ENCODE measurements around the gene LRMDA. TPM values are rescaled to one million over a fixed set of nuclear protein-coding genes. Genes with fewer than 3 reads are reported as not detected.

LRMDA gene
- total RNA-seq, 4 donors from 2014 or later, result 2.2 to 7.8 (median 4.5) TPM

DNA sequence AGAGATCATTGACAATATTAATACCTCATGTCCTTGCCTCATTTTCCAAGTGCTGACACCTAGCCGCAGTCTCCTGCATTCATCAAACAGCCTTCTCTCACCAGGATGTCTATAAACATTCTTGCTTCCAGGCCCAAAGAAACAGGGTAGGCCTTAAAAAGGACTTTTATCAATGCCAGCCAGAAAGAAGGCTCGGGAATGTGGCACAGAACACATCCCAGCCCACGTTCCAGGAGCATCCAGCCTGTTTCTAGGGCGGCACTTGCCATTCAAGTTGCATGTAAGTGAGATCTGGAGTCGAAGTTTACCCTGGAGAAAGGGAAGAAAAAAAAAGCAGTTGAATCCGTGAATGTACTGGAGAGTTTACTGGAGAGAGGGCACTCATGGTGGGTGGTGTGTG lies 1123.1 kb downstream of the LRMDA start:
- in situ Hi-C loops (cut with MboI; ENCODE audit: low pct_ligation_motif_present in 1 of 4, low pct_unique_long_range_greater_than_20kb in 1 of 4, low sequenced_read_pairs in 3 of 4), result loop anchor here in 2 of 4 donors (25.0 kb wide), 2 partner anchors 433 to 1167 kb away; no protein-coding TSS in a partner anchor
- H3K4me3 ChIP-seq, result no peak overlapping the region
- intact Hi-C loops (cut with DNase I; ENCODE audit: low total_unique reads), result loop anchor here (10.0 kb wide), 1 partner anchor 420 kb away; no protein-coding TSS in a partner anchor
- TF ChIP-seq EP300 (IDR thresholded peaks at IDR 0.05; ENCODE audit: low read depth), result no peak
- no peak for TF ChIP-seq POLR2AphosphoS5 (IDR thresholded peaks at IDR 0.05)
- no peak for TF ChIP-seq POLR2A (IDR thresholded peaks at IDR 0.05)
- TF ChIP-seq CTCF (IDR thresholded peaks at IDR 0.05), result no peak
- DNase-seq, result no peak
- H3K9me3 ChIP-seq, result no peaks in the 10 kb centered on the region
- no peaks in the 10 kb centered on the region for H3K27me3 ChIP-seq
- no peaks in the 10 kb centered on the region for H3K36me3 ChIP-seq
- 73 to 78% methylated on average over 4 to 6 of the region's 6 CpGs for WGBS, 2 donors (ENCODE audit: low coverage in 1 of 2)
- peaks cover 0 to 24% (median 8%) of the 10 kb centered on the region in 4 donors for H3K4me1 ChIP-seq
- peak overlapping the region in 2 of 4 donors; percentile 41 to 71 for H3K27ac ChIP-seq

DNA sequence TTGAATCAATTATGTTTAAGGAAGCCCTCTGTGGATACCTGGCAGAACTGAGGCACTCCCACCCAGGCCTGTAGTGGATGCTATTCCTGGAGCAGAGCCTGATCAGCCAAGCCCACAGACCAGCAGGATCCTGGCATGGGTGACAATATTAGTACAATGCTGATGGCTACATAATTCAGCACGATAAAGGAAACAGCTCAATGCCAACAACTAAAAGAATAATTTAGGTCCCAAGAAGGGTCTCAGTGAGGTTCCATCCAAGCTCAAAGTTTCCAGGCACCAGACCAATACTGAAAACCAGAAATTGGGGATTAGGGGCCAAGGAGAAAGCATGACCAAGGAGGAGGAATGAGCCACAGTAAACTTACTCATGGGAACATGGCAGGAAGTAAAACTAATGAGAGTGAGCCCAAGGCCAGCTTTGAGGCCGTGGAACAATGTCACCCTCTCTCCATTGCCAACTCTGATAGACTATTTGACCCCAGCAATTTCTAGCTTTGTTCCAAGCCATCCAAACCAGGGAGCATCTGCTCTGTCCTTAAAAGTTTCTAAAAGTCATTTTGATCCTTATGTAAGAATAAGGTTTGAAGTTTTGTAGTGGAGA lies 1123.7 kb downstream of the LRMDA start:
- Histone ChIP-seq H3K4me3 (no peak overlapping the region), H3K27ac (peak overlapping the region in 2 of 4 donors; percentile 41 to 71), H3K36me3 (no peaks in the 10 kb centered on the region), H3K4me1 (peaks cover 0 to 25% (median 8%) of the 10 kb centered on the region in 4 donors), H3K27me3 (no peaks in the 10 kb centered on the region), H3K9me3 (no peaks in the 10 kb centered on the region)
- WGBS, 2 donors (ENCODE audit: low coverage in 1 of 2), result 33 to 73% methylated on average over 1 to 2 of the region's 2 CpGs
- no peak for TF ChIP-seq EP300 (IDR thresholded peaks at IDR 0.05; ENCODE audit: low read depth)
- no peak for TF ChIP-seq CTCF (IDR thresholded peaks at IDR 0.05)
- no peak for TF ChIP-seq POLR2AphosphoS5 (IDR thresholded peaks at IDR 0.05)
- TF ChIP-seq POLR2A (IDR thresholded peaks at IDR 0.05), result no peak
- intact Hi-C loops (cut with DNase I; ENCODE audit: low total_unique reads) (loop anchor here (10.0 kb wide), 1 partner anchor 420 kb away; no protein-coding TSS in a partner anchor), in situ Hi-C loops (cut with MboI; ENCODE audit: low pct_ligation_motif_present in 1 of 4, low pct_unique_long_range_greater_than_20kb in 1 of 4, low sequenced_read_pairs in 3 of 4) (loop anchor here in 2 of 4 donors (25.0 kb wide), 2 partner anchors 432 to 1168 kb away; no protein-coding TSS in a partner anchor)
- no peak for DNase-seq

- Histone ChIP-seq H3K4me1 (peaks cover 0 to 18% (median 5%) of the 10 kb centered on the region in 4 donors), H3K27ac (peak overlapping the region in 1 of 4 donors; percentile 76), H3K9me3 (no peaks in the 10 kb centered on the region), H3K4me3 (no peak overlapping the region), H3K27me3 (no peaks in the 10 kb centered on the region), H3K36me3 (no peaks in the 10 kb centered on the region)
- in situ Hi-C loops (cut with MboI; ENCODE audit: low pct_ligation_motif_present in 1 of 4, low pct_unique_long_range_greater_than_20kb in 1 of 4, low sequenced_read_pairs in 3 of 4), result loop anchor here in 2 of 4 donors (25.0 kb wide), 2 partner anchors 430 to 1170 kb away; no protein-coding TSS in a partner anchor
- WGBS, 2 donors (ENCODE audit: low coverage in 1 of 2), result 96% methylated on average over 4 of the region's 4 CpGs; no CpG with 5 or more reads in 1 of the 2 donors
- DNase-seq, result no peak
- intact Hi-C loops (cut with DNase I; ENCODE audit: low total_unique reads), result loop anchor here (10.0 kb wide), 1 partner anchor 417 kb away; no protein-coding TSS in a partner anchor
- TF ChIP-seq POLR2A (IDR thresholded peaks at IDR 0.05) (no peak), CTCF (IDR thresholded peaks at IDR 0.05) (no peak), POLR2AphosphoS5 (IDR thresholded peaks at IDR 0.05) (no peak), EP300 (IDR thresholded peaks at IDR 0.05; ENCODE audit: low read depth) (no peak)
These were observed 1125.9 kb downstream of the LRMDA start for GRCh38 chr10:76557366-76557765.

- Histone ChIP-seq H3K4me1 (peaks cover 0 to 18% (median 5%) of the 10 kb centered on the region in 4 donors), H3K27ac (peak overlapping the region; percentile 2 to 76 (median 22)), H3K27me3 (no peaks in the 10 kb centered on the region), H3K36me3 (no peaks in the 10 kb centered on the region), H3K4me3 (no peak overlapping the region), H3K9me3 (no peaks in the 10 kb centered on the region)
- in situ Hi-C loops (cut with MboI; ENCODE audit: low pct_ligation_motif_present in 1 of 4, low pct_unique_long_range_greater_than_20kb in 1 of 4, low sequenced_read_pairs in 3 of 4), result loop anchor here in 2 of 4 donors (25.0 kb wide), 2 partner anchors 429 to 1171 kb away; no protein-coding TSS in a partner anchor
- DNase-seq, result peak; percentile 32
- WGBS, 2 donors (ENCODE audit: low coverage in 1 of 2), result 18 to 20% methylated on average over 1 of the region's 1 CpG
- TF ChIP-seq CTCF (IDR thresholded peaks at IDR 0.05) (no peak), POLR2AphosphoS5 (IDR thresholded peaks at IDR 0.05) (peak in 1 of 3 donors; percentile 13)
- intact Hi-C loops (cut with DNase I; ENCODE audit: low total_unique reads), result loop anchor here (10.0 kb wide), 1 partner anchor 416 kb away; no protein-coding TSS in a partner anchor
These were observed 1127.2 kb downstream of the LRMDA start for GRCh38 chr10:76558586-76558985.

Data from transverse colon (tissue), 4 donors.